HG03196 (cell line): ENCODE results near the gene TRAPPC5.
"Not testable (repeated sequence)": the region's sequence is repeated elsewhere in the genome, so short reads cannot be mapped to it uniquely, and the experiment has no call there.

Experiments
- ATAC-seq: cut with Tn5 transposase; IDR thresholded peaks from one replicate; pipeline ENCODE4 v1.9.1; 2021; ENCODE audit not compliant: unreplicated experiment

TRAPPC5 gene

DNA sequence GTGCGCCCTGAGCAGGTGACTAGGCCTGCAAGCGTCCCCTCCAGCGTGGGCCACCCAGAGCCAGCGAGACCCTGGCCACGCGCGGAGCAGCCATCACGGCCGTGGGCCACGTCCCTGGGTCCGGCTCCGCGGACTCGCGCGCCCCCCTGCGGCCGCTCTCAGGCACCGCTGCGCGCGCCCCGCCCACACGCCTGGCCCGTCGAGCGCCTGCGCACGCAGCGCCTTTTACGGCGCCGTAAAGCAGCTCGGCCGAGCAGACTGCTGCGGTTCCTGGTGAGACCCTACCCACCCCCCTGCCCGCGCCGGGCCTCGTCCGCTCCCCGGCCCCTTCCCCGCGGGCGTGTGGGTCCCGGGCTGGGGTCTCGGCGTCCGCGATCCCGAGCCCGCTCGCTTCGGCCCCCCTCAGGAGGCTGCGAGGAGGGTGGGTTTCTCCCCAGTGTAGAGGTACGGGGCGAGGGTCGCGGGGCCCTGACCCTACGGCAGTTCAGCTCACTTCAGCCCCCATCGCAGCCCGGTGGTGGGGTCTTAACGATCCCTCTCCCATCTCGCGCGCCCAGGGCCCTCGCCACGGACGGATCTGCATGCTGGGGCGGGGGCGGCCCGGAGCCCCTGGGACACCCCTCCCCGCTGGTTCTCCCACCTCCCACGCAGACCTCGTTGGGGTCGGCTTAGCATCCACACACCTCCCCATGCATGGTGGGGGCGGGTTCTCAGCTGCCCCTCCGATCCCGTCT, at the start of gene TRAPPC5:
TRAPPC5 (plus strand) TSS at position 228 of the 734 bp plus-strand sequence. CDS start 1,421 bp downstream, outside the sequence.
- ATAC-seq, result peak; percentile 59

DNA sequence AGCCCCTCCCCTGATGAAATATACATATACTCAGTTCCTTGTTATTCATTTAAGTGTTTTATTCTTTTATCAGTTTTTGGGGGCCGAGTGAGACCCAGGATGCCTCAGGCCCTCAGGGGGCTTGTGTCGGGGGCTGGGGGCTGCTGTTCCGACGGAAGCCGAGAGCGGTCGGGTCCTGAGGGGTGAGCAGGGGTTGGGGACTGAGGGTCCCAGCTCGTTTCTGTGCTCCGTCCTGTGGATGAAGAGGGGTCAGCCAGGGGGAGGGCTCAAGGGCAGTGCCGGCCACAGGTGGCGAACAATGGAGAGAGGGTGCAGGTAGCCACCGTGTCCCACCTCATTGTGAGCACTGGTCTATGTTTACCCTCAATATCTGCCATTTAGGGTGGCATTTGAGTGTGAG, 49.1 kb upstream of the TRAPPC5 start:
- ATAC-seq, result no peak

DNA sequence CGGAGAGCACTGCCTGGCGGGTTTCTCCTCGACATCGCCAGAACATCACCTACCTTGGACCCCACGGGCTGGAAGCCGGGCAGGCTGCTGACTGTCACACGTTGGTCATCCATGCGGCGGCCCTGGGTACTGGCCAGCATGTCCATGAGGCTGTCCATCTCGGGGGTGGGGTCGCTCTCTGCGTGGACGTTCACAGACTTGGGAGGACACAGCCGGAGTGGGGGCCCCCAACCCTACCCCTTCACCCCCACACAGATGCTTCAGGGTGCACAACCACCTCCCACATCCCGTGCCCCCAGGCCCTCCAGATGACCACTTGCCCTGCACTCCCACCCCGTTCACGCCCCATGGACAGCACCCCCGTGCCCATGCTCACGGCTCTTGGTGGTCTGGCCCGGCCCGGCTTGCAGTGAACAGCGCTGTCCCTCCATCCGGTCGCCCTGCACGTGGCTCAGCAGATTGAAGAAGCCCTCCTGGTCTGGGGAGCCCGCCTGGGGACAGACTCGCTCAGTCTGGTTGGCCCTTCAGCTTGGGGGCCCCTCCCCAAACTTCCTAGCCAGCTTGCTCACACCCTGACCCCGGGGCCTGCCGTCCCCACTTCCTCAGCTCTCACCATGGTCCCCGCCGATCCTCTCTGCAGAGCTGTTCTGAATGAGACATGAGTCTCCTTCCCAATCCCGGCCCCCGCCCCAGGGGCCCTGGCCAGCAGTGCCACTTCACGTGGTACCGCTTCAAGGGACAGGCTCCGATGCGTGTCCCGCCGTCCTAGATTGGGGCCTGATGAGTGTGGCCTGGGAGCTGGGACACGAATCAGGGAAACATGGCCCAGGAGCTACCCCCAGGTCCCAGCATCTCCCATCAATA, 48.1 kb upstream of the TRAPPC5 start:
- no peak for ATAC-seq

DNA sequence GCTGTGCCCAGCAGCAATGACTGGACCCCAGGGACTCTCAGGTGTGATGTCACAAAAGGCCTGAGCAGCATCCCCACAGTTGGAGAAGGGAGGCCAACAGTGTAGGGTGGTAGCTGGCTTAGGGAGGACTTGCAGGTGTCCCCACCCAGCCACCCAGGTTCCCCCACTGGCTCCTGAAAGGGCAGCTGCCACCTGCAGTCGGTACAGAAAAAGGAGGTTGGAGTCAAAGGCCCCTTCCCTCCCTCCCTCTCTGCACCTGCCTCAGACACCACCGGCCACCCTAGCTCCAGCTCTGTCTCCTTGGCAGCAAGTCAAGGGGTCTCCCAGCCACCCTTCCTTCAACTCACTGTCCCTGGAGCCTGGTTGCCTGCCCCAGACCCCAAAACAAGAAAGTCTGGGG, 46.9 kb upstream of the TRAPPC5 start, which contains the start of gene PCP2:
PCP2 (minus strand) TSS at position 22 of the 400 bp plus-strand sequence. CDS start 262 bp downstream, outside the sequence.
- ATAC-seq, result no peak

DNA sequence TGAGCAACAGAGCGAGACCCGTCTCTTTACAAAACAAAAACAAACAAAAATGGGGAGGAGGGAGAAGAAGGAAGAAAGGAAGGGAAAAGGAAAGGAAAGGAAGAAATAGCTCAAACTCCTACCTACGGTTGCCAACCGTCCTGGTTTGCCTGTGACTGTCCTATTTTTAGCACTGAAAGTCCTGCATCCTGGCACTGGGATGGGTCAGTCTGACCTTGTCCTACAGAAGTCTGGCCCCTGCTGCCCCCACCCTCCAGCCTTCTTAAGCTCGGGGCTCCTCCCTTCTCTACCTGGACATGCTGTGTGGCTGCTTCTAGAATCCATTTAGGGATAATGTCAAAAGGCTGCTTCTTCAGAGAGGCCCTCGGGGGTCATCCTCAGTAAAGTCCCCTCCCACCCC, 45.0 kb upstream of the TRAPPC5 start:
- no peak for ATAC-seq

DNA sequence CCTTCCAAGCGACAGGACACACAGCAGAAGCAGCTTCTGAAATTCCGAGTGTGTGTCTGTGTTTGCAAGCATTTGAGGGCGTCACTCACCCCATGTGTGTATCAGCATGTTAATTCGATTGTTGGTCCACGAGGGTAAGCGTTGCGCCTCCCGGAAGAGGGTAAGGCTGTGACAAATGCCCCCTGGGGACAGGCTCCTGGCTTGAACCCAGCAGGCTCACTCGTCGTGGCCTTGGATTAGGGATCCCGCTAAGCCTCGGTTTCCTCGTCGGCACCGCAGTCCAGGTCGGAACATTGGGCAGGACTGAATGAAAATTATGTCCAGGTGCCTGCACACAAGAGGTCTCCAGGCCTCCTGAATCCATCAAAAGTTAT, 44.3 kb upstream of the TRAPPC5 start:
- no peak for ATAC-seq

DNA sequence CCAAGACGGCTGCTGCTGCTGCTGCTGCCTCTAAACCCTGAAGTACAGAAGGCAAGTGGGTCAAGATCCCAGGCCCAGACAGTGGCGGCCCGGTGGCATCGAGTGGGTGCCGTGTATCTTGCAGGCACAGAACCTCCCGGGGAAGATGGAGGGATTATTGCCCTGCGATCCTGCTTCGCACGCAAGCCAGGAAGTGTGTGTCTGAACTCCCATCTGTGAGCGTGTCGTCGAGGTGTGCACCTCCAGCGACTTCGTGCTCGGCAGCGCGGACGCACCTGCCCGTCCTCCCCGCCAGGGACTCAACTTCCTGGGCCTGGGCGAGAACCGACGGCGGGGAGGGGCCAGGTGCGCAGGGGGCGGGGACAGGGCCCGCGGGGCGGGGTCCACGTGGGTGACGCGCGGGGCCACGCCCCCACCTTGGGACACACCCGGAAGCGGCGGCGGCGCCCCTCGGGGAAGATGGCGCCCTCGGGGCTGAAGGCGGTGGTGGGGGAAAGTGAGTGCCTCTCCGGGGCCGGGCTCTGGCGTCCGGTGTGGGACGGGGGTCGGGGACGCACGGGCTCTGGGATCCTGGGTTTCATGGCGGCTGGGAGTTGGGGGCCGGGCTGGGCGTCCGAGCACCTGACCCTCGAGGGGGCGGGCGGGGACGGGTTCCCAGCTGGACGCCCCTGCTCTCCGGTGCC, 43.8 kb upstream of the TRAPPC5 start, which contains the start of gene STXBP2:
STXBP2 (plus strand) TSS at position 420 of the 683 bp plus-strand sequence; CDS start at position 460, 40 bp downstream.
- ATAC-seq, result peak; percentile 41

DNA sequence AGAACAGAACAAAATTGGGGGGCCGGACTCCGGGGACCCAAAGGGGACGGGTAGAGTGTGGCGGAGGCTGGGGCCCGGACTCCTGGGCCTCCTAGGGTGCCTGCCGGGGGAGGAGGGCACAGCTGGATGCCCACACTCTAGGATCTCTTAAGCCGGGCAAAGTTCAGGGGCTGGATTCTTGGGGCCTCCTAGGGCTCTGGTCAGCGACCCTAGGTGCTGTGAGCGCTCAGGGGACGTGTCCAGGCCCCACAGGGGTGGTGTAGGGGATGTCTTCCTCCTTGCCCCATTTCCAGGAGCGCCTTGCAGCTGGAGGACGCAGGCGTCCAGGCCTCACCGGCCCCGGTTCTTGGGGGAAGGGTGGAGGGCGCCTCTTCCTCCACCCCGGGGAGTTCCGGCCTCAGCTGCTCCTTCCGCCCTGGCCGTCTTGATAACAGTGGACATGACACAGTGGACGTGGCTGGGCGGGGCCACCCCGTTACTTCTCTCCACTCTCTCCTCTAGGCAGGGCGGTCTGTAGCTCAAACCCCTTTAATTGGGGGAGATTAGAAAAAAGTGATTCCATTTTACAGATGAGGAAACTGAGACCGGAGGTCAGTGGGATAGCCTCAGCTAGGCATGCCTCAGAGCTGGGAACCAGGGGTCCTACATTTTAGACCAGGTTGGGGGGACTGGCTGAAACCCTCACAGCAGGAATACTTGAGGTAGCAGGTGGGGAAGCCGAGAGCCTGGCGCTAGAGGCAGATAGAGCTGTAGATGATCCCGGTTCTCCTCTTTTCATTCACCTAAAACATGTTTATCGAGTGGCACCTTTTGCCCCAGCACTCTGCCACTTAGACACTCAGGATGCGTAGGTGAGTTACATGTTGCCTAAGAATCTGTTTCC, 43.0 kb upstream of the TRAPPC5 start:
- ATAC-seq, result peak; percentile 16

DNA sequence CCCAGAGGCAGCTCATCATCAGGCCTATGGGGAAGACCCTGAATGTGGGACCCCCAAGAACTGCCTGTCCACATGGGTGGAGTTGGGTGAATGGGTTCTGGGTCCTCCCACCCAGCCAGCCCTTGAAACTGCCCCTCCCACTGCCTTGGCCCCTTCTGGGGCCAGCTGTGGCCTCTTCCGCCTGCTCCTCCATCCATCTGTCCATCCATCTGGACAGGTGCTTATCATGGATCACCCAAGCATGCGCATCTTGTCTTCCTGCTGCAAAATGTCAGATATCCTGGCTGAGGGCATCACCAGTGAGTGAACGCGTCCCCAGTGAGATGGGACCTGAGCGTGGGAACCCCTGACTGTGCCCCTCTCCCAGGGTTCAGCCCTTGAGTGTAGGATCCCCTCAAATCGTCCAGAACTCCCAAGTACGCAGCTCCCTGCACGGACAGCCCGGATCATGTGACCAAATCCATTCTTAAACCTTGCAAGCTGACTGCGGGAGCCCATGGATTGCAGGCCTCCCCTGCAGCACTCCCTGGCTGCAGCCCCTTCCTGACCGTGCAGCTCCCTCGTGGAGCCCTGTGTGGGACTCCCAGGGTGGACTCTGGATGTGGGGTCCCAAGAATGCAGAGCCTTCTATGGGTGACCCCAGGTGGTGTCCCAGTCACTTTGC, 41.7 kb upstream of the TRAPPC5 start:
- no peak for ATAC-seq

DNA sequence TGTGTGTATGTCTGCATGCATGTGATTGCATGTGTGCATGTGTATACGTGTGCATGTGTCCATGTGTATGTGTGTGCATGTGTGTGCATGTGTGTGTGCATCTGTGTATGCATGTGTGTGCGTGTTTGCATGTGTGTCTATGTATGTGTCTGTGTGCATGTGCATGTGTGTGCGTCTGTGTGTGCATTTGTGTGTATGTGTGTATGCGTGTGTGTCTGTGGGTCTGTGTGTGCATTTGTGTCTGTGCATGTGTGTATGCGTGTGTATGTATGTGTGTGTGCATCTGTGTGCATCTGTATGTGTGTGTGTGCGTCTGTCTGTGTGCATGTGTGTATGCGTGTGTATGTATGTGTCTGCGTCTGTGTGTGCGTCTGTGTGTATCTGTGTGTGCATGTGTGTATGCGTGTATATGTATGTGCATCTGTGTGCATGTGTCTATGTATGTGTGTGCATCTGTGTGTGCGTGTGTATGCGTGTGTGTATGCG, 40.7 kb upstream of the TRAPPC5 start:
- ATAC-seq, result no peak

DNA sequence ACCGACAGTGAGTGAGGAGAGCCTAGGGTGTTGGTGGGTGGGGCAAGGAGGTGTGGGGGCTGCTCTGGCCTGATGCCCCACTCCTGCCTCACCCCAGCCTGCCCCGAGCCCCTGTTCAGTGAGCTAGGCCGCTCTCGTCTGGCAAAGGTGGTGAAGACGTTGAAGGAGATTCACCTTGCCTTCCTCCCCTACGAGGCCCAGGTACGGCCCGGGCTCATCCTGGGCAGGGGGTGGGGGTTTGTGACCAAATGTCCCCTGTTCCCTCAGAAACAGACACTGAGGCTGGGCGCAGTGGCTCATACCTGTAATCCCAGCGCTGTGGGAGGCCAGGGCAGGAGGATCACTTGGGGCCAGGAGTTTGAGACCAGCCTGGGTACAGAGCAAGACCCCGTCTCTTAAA, 39.8 kb upstream of the TRAPPC5 start:
- no peak for ATAC-seq

DNA sequence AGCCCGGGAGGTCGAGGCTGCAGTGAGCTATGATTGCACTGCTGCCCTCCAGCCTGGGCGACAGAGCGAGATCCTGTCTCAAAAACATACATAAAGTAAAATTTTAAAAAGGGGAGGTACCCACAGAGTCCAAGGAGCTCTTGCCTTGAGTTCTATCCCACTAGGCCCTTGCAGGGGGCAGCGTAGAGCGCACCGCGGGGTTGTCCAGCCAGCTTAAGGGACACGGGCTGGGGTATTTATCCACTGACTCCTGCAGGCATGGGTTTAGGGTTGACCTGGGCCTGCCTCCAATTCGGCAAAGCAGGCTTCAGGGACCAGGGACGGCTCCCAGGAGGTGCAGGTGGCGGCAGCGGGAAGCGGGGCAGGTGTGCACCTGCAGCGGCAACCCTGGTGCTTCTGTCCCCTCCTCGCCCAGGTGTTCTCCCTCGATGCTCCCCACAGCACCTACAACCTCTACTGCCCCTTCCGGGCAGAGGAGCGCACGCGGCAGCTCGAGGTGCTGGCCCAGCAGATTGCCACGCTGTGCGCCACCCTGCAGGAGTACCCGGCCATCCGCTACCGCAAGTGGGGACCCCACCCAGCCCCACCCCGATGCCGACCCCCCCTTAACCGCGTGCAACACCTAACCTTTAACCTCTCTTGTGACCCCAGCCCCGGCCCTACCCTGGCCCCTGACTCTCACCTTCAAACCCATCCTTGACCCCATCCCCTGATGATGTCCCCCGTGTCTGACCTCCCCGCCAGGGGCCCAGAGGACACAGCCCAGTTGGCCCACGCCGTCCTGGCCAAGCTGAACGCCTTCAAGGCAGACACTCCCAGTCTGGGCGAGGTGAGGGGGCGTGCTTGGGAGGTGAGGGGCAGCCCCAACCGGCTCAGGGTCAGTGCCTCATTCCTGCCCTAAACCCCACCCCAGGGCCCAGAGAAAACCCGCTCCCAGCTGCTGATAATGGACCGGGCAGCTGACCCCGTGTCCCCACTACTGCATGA, 39.0 kb upstream of the TRAPPC5 start:
- ATAC-seq, result no peak

DNA sequence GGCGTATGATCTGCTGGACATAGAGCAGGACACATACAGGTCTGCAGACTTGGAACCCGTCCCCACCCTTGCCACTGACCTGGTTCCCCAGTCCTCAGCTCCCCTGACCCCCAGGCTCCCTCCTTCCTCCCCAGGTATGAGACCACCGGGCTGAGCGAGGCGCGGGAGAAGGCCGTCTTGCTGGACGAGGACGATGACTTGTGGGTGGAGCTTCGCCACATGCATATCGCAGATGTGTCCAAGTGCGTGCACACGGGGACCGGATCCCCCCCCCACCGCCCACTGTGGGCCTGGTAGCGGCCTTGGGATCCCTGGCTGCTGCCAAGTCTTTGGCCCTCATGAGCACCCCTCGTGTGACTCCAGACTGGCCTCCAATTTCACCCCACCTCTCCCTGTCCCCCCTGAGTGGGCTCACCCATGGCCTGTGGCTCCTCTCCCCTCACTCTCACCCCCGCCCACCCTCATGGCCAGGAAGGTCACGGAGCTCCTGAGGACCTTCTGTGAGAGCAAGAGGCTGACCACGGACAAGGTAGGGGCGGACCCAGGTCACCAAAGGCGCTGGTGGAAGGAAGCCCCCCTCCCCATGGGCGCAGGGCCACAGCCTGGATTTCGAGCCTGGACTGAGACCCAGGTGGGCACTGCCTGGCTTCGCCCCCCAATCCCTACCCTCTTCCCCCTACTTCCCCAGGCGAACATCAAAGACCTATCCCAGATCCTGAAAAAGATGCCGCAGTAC, 38.2 kb upstream of the TRAPPC5 start:
- no peak for ATAC-seq

DNA sequence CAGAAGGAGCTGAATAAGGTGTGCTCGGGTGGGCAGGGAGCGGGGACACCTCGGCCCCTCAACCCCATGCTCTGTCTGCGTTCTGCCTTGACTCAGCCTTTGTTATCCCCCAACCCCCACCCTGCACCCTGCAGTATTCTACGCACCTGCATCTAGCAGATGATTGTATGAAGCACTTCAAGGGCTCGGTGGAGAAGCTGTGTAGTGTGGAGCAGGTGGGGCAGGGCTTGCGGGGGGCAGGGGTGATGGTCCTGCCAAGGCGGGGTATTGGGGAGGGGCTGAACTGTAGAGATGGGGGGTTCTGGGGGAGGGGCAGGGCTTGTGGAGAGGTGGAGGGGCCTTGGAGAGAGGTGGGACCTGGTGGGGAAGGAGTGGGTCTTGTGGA, 37.6 kb upstream of the TRAPPC5 start:
- ATAC-seq, result no peak

DNA sequence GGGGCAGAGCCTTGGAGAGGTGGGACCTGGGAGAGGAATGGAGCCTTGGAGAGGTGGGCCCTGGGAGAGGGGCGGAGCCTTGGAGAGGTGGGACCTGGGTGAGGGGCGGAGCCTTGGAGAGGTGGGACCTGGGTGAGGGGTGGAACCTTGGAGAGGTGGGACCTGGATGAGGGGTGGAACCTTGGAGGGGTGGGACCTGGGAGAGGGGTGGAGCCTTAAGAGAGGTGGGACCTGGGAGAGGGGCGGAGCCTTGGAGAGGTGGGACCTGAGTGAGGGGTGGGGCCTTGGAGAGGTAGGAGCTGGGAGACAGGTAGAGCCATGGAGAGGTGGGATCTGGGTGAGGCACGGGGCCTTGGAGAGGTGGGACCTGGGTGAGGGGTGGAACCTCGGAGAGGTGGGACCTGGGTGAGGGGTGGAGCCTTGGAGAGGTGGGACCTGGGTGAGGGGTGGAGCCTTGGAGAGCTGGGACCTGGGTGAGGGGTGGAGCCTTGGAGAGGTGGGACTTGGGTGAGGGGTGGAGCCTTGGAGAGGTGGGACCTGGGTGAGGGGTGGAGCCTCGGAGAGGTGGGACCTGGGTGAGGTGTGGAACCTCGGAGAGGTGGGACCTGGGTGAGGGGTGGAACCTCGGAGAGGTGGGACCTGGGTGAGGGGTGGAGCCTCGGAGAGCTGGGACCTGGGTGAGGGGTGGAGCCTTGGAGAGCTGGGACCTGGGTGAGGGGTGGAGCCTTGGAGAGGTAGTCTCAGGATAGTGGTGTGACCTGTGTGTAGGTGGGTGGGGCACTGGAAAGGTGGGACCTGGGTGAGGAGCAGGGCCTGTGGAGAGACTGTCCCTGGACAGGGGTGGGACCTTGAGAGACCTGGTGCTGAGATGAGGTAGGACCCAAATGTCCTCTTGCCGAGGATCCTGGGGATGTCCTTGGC, 36.7 kb upstream of the TRAPPC5 start:
- not testable (repeated sequence) for ATAC-seq

DNA sequence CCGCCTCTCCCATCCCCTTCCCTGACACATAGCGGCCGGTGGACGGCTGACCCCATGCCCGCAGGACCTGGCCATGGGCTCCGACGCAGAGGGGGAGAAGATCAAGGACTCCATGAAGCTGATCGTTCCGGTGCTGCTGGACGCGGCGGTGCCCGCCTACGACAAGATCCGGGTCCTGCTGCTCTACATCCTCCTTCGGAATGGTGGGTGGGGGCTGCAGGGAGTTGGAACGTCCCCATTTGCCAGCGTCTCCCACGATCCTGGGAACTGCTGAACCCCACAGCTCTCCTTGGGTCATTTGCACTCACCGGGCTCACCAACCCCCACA, 36.1 kb upstream of the TRAPPC5 start:
- no peak for ATAC-seq

DNA sequence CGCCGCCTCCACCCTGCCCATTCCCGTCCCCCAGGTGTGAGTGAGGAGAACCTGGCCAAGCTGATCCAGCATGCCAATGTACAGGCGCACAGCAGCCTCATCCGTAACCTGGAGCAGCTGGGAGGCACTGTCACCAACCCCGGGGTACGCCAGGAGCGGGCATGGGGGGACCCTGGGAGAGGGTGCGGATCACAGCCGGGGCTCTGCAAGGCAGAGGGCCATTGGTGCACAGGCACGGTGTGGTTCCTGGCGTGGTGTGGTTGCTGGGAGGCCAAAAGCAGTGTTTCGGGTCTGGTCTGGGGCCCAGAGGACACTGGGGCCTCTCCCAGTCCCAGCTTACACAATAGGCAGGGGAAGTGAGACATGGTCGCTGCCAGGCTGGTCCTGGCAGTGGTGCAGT, 35.5 kb upstream of the TRAPPC5 start:
- no peak for ATAC-seq
